Activated CD8-positive, alpha-beta memory T cell treated with anti-CD3 and anti-CD28 coated beads for 24 hours (primary cell): Measurements from ENCODE around the gene IRS1.

ENCODE experiments used
- DNase-seq: peaks from one replicate; pipeline ENCODE4 v3.0.0-alpha.2; 2020

Gene IRS1

GRCh38 chr2:226754821-226755604 lies 44.6 kb downstream of the IRS1 start:
- no peak for DNase-seq

GRCh38 chr2:226752887-226753286 lies 46.7 kb downstream of the IRS1 start:
- no peak for DNase-seq

GRCh38 chr2:226747288-226747687 lies 52.3 kb downstream of the IRS1 start:
- DNase-seq, result no peak

- DNase-seq, result no peak
Observed at GRCh38 chr2:226746196-226746800, 53.3 kb downstream of the IRS1 start.

- DNase-seq, result no peak
Observed at GRCh38 chr2:226743915-226744314, 55.7 kb downstream of the IRS1 start.

GRCh38 chr2:226742347-226742746 lies 57.3 kb downstream of the IRS1 start:
- no peak for DNase-seq

- no peak for DNase-seq
Observed at GRCh38 chr2:226740039-226740648, 59.5 kb downstream of the IRS1 start.

- DNase-seq, result no peak
Observed at GRCh38 chr2:226739545-226740030, 60.0 kb downstream of the IRS1 start.

- DNase-seq, result no peak
Observed at GRCh38 chr2:226738821-226739544, 60.6 kb downstream of the IRS1 start.

GRCh38 chr2:226738191-226738820 lies 61.3 kb downstream of the IRS1 start:
- no peak for DNase-seq

- no peak for DNase-seq
Observed at GRCh38 chr2:226736382-226736781, 63.2 kb downstream of the IRS1 start.

GRCh38 chr2:226733927-226734564 lies 65.6 kb downstream of the IRS1 start:
- no peak for DNase-seq

- no peak for DNase-seq
Observed at GRCh38 chr2:226733189-226733858, 66.3 kb downstream of the IRS1 start.

- DNase-seq, result no peak
Observed at GRCh38 chr2:226732478-226733188, 67.0 kb downstream of the IRS1 start.

GRCh38 chr2:226730481-226730880 lies 69.1 kb downstream of the IRS1 start:
- no peak for DNase-seq

- no peak for DNase-seq
Observed at GRCh38 chr2:226728996-226729395, 70.6 kb downstream of the IRS1 start.

GRCh38 chr2:226727251-226727650 lies 72.4 kb downstream of the IRS1 start:
- no peak for DNase-seq

- no peak for DNase-seq
Observed at GRCh38 chr2:226726546-226726945, 73.1 kb downstream of the IRS1 start.

- DNase-seq, result no peak
Observed at GRCh38 chr2:226725126-226725860, 74.3 kb downstream of the IRS1 start.

GRCh38 chr2:226721541-226721940 lies 78.1 kb downstream of the IRS1 start:
- no peak for DNase-seq
